ENCODE data around the gene ATXN7.

The ATXN7 gene

DNA sequence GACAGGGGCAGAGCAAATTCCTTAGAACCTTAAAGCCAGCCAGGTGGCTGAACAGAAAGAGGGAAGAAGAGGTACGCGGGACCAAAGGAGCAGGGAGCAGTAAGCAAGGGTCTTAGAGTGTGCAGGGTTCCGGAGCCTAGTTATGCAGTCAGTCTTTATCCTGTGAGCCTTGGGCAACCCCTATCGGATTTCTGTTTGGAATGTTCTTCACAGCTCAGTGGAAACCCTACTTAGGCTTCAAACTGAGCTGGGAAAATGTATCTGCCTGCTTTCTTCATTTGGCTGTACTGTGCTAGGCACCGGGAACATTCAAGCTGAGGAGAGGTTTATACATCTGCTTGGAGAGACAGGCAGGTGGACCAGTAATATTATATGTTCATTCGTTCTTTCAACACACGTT, 122.5 kb downstream of the ATXN7 start:
- no peak for DNase-seq (ENCODE audit: low spot score)

DNA sequence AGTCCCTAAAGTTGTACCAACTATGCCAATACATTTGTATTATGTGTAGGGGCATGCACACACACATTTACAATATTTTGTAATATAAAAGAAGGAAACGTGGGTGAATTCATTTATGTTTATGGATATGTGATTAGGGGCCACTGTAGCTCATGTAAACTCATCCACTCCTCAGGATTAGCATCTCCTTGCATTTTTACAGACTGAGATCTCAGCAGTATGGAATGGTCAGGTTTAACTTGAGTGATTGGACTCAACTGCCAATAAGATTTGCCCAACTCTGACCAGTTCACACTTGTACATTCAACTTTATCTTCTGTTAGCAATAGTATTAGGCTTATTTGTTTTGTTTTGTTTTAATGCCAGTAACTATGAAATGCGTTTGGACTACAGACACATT, 123.2 kb downstream of the ATXN7 start:
- DNase-seq (ENCODE audit: low spot score) = no peak

DNA sequence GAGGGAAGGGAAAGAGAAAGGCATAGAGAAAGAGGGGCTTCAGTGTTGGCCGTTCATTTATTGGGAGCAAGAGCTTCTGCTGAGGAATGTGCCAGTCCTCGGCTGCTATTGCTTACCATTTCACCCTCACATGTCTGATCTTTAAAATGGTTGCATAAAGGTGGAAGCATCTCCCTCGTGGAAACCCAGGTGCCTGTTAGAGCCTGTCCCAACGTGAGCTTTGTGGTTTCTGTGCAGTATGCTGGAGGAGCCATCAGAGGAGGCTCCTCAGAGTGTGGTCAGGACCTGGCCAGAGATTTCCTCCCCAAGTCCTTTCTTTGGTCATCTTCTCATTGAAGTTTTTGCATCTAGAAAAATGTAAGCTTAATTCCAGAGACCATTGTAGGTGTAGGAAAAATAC, 125.3 kb downstream of the ATXN7 start:
- no peak for DNase-seq (ENCODE audit: low spot score)

DNA sequence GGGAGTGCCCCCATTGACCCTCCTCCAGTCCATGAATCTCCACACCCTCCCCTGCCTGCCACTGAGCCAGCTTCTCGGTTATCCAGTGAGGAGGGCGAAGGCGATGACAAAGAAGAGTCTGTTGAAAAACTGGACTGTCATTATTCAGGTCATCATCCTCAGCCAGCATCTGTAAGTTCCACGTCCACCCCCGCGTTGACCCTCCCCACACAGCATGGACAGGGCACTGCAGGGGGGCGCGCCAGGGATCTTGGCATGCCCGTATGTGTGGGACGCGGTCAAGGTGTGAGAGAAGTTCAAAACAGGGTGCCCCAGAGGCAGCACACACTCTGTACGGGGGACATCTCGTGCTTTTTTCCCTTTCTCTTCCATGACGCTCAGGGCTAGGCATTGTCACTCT, 126.5 kb downstream of the ATXN7 start:
- DNase-seq (ENCODE audit: low spot score) = no peak

DNA sequence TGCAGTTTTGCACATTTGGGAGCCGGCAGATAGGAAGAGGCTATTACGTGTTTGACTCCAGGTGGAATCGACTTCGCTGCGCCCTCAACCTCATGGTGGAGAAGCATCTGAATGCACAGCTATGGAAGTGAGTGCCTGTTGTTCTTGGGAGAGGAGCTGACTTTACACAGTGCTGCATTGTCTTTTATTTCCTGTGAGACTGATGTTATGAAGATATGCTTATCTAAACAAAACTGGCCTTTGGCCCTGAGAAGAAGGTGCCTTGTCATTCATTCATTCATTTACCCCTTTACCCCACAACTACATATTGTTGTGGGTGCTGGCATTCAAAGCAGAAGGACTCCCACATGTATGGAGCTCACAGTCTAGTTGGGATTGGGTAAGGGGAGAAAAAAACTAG, 127.1 kb downstream of the ATXN7 start:
- no peak for DNase-seq (ENCODE audit: low spot score)

DNA sequence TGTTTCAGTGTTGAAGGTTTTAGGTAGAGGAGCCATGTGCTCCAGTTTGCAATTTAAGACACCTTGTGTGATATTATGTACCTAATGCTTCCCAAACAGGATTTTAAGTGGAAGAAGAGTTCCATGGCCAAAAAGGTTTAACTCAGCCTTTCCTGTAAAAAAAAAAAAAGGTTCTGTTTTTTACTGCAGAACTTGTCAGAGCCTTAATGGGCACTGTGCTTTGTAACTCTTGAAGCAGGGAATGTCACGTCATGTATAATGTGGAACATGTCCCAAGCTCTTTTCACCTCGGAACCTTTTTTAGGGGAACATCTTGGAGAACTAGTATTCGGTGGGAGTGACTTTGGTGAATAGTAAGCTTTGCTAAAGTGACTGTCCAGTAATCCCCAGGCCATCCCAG, 128.0 kb downstream of the ATXN7 start:
- no peak for DNase-seq (ENCODE audit: low spot score)

DNA sequence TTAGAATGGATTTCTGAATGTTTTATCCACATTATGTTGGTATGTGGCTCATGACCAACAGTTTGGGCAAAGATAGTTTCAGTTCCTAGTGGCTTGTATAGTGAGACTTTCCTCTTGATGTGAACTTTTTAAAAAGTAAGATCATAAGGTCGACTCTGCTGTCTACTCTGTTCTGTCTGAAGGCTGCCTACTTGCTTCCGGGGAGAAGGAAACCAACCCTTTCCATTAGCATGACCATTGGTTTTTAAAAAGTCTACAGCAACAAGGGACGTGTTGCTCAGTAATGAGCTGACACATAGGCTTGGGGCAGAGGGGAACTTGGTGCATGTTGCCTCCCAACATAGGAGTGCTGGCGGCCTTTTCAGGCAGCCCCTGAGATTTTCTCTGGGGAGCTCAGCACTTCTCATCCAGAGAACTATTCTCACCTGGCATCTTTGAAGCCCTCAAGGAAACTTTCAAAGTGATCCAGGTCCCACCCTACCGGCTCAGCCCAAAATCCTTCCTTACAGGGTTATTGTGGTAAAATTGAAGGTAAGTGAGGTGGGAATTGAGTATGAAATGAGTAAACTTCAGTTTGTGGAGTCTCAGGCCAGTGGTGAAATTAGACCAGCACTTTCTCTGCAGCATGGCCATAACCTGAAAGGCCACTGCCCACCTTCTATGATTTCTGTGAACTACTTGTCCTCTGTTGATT, 129.0 kb downstream of the ATXN7 start:
- no peak for DNase-seq (ENCODE audit: low spot score)

DNA sequence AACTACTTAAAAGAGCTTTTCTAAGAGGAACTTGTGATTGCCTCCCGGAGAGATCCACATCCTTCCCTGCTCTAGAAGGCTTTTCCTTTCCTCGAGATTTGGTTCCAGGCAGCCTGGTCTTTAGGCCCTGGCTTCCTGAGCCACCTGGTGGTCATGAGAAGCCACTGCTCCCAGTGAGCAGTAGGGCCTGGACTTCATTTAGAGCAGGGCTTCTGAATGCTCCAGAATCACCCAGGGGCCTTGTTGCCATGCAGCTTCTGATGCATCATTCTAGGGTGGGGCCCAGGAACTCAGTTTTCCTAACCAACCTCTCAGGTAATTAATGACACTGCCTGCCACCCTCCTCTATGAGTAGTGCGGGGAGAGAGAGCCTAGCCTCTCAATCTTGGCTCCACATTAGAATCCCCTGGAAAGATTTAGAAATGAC, 130.0 kb downstream of the ATXN7 start:
- DNase-seq (ENCODE audit: low spot score) = peak; percentile 91

DNA sequence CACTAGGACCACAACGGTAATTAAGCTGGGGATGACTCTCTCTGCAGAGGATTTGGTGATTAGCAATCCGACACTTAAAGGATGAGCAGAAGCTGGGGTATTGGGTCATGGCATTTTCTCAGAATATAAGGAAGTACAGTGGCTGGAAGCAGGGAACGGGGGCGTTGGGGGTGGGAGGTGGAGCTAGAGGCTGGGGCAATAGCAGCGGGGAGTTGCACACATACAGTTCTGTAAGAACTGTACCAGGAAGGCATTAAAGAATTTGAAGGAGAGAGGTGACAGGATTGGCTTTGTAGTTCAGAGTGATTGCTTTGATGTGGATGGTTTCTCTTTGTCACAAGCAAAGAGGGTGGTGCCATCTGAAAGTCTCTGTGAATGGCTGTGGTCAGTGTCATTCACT, 131.4 kb downstream of the ATXN7 start:
- DNase-seq (ENCODE audit: low spot score) = no peak

DNA sequence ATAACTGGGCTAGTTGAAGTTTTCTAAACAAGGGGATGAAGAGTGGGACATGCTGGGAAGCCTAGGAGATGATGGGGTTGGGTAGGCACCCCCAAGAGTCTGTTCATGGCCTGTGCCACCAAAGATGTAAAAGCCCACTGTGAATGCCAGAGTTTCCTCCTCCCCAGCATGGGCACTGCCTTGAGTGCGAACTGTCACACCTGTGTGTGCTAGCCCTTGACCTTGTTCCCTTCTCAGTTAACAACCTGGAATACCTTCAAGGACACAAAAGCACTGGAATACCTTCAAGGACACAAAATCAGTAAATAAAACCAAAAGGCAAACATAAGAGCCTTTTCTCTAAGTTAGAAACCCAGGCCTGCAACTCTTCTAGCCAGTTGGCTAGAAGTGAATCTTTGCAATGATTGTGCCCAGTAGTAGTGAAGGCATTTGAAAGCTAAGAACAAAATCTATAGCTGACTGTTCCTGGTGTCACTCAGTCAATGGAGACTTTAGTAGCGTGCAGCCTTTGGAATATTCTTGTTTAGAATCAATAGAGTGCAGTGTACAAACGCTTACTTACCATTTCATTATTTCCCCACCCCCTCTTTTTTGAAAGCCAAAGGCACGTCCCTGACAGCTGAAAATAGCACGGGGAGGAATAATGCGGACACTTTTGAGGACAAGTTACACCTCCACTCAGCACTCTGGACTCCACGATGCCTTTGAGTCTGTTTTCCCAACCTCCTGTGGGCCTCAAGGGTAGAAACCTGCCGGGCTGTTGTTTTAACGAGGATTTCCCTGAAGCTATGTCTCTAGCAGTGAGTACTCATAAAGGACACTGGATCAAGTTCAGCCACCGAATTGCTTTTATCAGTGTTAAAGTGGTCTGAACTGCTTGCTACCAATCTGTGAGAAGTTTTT, 135.4 kb downstream of the ATXN7 start:
- DNase-seq (ENCODE audit: low spot score) = no peak

DNA sequence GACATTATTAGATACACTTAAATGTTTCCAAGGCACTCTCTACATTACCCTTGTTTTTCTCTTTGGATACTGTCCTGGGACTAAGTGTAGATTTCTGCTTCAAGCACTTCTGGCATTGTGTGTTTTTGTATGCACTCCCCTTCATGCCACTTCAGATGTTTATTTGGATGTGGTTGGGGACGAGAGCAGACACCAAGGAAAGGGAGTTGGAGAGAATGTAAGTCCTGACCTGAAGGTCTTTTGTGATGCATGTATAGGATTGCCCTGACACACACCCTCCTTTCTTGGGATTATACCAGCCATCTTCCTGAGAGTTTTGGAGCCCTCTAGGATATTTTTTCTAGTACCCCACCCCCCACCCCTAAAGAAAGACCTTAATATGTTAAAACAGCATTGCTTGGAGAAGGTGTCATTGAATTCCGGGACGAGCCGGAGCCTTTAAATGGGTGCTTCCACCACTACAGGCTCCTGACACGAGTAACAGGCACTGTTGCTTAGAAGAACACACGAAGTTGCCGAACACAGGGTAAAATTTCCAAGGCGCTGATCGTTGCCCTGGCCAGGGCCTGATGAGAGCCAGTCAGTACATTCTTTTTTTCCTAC, 136.9 kb downstream of the ATXN7 start:
- no peak for DNase-seq (ENCODE audit: low spot score)

DNA sequence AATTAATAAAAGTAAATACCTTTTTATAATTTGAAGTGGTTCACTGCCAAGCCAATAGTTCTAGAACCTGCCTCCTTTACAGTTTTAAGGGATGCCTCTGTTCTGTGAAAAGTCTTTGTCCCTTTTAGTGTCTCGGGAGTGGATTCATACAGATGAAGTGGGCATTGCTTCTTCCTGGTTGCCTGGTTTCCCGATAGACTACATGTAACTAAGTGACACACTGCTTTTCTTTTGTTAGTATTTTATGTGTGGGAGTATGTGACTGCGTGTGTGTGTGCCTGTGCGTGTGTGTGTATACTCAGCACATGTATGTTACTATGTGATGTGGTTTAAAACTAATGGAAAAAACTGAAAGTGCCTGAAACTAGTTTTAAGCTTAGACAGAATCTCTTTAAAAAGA, 138.6 kb downstream of the ATXN7 start:
- DNase-seq (ENCODE audit: low spot score) = no peak

DNA sequence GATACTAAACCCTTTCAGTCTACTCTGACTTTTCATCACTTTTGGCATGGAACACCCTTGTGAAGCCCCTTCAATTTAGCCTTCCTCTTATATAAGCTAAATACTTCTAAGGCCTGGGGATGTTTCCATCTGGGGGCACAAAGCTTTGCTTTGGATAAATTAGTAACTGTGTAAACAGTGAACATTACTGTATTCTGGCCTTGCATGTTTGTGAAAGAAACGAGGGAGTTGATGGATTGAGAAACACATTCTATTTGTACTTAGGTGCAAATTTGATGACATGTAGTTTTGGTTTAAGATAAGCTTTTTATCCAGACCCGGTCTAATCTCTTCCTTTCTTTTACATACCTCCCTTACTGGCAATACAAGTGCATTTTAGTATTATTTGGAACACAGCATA, 139.9 kb downstream of the ATXN7 start:
- no peak for DNase-seq (ENCODE audit: low spot score)

DNA sequence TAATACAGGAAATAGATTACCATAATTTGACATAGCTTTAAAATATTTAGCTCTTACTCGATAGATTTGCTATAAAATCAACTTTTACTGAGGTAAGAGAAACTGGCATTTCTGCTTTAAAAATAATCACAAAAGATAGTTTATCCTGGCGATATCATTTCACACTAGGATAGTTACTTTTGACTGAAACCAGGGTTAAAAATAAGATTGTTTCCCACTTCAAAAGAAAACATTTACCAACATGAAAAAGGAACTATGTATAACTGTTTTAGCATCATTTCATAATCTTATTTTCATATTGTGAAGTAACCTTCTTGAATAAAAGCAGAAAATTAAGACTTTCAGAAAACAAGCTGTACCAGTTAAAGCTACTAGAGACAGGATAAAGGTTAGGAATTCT, 144.3 kb downstream of the ATXN7 start:
- DNase-seq (ENCODE audit: low spot score) = no peak

DNA sequence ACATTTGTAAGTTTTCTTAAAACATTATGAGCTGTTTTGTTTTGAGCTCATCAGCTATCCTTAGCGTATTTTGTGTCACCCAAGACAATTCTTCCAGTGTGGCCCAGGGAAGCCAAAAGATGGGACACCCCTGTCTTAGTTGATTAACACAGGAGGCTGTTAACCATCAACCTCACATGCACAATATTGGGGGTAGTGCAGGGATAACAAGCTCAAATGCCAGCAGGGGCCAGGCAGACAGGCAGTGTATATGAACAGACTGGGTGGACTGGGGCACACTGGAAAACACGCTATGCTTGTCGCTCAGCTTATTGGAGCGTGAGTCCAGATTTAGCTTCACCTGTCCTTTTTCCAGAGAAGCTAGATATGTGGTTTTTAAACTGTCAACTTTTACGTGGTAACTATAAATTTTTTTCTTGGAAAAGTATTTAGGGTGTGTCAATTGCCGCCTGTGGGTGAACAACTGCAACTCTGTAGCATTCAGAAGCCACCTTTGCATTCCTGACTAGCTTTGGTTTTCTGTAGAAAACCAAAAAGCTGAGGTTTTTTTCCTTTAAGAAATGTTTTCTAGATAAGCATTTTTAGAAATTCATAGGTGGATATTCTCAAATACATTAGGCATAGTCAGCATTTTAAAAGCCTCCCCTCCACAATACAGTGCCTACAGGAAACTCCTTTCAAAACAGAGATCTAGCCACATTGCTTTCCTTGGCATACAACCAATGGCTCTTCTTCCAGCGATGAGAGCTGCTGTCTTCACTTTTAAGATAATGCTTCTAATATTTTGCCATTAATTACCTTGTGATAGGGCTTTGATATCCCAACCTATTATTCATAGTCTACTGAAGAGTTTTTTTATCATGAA, 145.1 kb downstream of the ATXN7 start:
- DNase-seq (ENCODE audit: low spot score) = no peak

DNA sequence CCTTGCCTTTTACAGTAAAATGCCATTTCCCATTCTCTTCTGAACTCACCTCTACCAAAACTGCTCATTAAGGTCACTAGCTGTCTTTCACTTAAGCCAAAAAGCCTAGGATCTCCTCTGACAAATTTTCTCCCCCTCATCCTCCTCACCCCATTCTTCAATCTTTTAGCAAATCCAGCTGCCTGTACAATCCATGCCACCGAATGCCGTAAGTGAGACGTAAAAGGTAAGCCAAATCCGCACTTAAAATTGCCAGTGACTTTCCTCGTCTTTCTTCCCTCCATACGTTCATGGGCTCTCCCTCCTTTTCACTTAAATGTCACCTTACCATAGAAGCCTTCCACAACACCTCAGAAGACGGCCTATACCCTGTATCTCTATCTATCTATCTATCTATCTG, 145.9 kb downstream of the ATXN7 start:
- DNase-seq (ENCODE audit: low spot score) = no peak

DNA sequence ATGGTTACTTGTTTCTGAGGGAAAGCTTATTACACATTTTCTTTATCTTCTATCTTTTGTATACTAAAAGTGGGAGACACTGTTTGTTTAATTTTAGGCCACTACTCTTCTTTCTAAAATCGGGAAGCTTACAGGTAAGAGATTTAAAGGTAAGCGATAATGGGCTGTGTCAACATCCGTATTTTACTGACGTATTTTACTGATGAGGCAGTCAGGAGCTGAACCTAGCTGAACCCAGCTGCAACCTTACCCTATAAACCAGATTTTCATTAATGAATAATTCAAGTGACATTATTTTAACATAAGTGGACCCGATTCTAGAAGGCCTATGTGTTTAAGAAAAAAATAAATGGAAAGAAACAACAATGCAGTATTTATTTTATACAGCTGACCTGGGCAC, 146.5 kb downstream of the ATXN7 start:
- DNase-seq (ENCODE audit: low spot score) = no peak

DNA sequence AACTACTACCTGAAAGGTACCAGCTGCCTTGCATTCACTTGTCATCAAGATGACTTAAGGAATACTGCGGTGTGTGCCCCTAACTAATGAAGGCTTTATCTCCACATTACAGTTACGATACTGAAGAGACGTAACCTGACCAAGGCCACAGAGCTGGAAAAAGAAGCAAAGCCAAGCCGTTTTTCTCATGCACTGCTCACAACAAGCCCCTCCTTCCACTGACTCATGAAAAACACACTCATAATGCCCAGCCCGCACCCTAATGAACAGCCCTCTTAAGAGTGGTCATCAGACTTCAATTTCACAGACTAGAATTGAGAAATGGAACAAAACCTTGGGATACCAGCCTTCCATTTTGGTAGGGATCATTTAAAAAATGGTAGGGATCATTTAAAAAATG, 148.0 kb downstream of the ATXN7 start:
- peak; percentile 8 for DNase-seq (ENCODE audit: low spot score)

DNA sequence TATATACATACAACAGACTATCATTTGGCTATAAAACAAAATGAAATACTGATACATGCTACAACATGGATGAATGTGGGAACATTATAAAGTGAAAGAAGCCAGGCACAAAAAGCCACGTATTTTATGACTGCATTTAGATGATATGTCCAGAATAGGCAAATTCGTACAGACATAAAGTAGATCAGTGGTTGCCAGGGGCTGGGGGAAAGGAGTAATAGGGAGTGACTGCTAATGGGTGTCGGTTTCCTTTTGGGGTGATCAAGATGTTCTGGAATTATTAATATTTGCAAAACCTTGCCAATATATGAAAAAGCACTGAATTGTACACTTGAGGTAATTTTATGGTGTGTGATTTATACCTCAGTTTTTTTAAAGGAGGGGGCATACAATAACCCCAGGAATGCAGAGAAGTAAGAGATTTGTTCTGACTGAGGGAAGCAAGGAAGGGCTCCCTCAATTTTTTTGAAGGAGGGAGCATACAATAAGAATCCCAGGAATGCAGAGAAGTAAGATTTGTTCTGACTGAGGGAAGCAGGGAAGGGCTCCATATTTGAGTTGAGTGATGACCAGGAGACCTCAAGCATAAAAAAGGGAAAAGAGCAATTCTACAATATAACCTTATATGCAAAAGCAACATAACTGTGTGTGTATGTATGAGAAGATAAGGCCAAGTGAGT, 153.4 kb downstream of the ATXN7 start:
- DNase-seq (ENCODE audit: low spot score) = peak; percentile 23

DNA sequence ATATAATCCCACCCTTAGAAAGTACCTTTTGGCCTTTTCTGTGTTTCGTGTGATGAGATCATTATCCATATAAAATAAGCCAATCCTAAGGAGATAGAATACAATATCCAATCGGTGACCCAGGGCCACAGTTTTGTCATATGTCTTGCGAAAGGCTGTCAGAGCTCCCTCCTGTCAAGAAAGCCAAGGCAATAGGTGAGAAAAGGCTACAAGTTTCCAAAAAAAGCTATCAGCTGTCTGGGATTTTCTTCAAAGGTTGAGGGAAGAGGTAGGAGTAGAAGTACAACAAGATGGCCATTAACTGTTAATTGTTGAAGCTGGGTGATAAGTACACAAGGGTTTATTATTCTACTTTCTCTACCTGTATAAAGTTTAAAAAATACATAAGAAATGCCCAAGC, 155.6 kb downstream of the ATXN7 start:
- no peak for DNase-seq (ENCODE audit: low spot score)

DNA sequence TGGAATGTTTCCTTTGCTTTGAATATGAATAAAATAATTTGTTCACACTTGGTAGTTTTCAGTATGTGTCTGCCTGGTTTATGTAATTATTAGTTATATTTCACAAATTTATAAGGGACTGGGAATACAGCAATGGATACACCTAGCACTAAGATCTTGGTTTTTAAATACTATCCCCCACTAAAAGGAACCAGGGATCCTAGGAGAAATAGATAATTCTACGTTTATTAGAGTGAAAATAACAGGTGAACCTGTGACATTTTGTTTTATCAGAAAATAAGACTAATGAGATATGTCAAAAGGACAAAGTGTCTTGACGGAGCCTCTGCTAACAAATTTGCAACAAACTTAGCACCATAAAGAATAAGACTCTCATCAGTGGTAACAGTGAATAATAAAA, 156.2 kb downstream of the ATXN7 start:
- no peak for DNase-seq (ENCODE audit: low spot score)

DNA sequence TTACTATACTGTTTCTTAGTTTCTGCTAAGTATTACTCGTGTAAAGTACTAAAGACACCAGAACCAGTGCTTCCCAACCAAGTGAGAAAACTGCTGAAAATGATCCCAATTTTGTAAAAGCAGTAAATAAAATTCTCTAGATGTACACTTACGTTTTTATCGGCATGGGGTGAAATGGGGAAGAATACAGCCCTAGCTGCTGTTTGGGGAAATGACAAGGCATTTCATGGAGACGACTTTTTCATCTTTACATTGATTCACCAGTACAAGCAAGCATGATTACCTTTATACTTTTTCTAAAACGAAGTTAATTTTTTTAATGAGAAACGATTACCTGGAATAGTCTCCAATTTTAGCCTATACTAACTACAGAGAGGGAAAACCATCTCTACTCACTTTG, 158.3 kb downstream of the ATXN7 start:
- no peak for DNase-seq (ENCODE audit: low spot score)

Measured in GM03348 (cell line).